K562 (cell line): ENCODE measurements around the gene CD164L2. TPM values are rescaled to one million over a fixed set of nuclear protein-coding genes. Genes with fewer than 3 reads are reported as not detected.
A peak's percentile ranks its signal among the peaks of the same experiment; 100 is the strongest.

Experiments
- ARID1B ChIP-seq: fragments of 450-650 bp; IDR thresholded peaks from 2 replicates; pipeline ENCODE4 v1.6.1; 2016; ENCODE audit warnings: antibody characterized with exemption, mild to moderate bottlenecking, inconsistent platforms
- BRF2 ChIP-seq: IDR thresholded peaks from 3 replicates; pipeline ENCODE4 v1.6.1; 2011; ENCODE audit warnings: borderline replicate concordance, mild to moderate bottlenecking; ENCODE audit not compliant: insufficient read length, insufficient read depth
- CBFA2T3 ChIP-seq: fragments of 450-650 bp; IDR thresholded peaks from 2 replicates; pipeline ENCODE4 v1.6.1; 2017
- CTCF ChIP-seq, 3 experiments: IDR thresholded peaks in 2 of 3; conservative IDR thresholded peaks in 1 of 3; 2 replicates each; pipeline ENCODE4 v1.5.1; 2011 to 2012; ENCODE audit warnings: low read length in 3 of 3, mild to moderate bottlenecking in 3 of 3, control low read depth in 2 of 3, improper control_type of control experiment in 1 of 3, inconsistent platforms in 1 of 3, low read depth in 1 of 3, mixed read lengths in 1 of 3, moderate library complexity in 1 of 3; ENCODE audit not compliant: insufficient read depth in 2 of 3
- RFX1 ChIP-seq: fragments of 450-650 bp; IDR thresholded peaks from 2 replicates; pipeline ENCODE4 v1.6.1; 2016; ENCODE audit warnings: mild to moderate bottlenecking, moderate library complexity
- SETDB1 ChIP-seq: IDR thresholded peaks from one replicate; pipeline ENCODE4 v1.6.1; 2012; ENCODE audit warnings: low read length, control low read depth, inconsistent platforms
- TFAP4 ChIP-seq: sonication (generic); formaldehyde crosslinking; IDR thresholded peaks from 2 replicates; pipeline ENCODE4 v1.8.0; 2022; ENCODE audit warnings: missing genetic modification reagents, mild to moderate bottlenecking, moderate library complexity, borderline replicate concordance
- UBTF ChIP-seq, 2 experiments: IDR thresholded peaks; 2 replicates each; pipeline ENCODE4 v1.6.1; 2012; ENCODE audit warnings: improper control_type of control experiment in 2 of 2, low read depth in 2 of 2, low read length in 2 of 2, borderline replicate concordance in 1 of 2
- polyA plus RNA-seq, 8 experiments: library from polyadenylated mRNA; depleted of rRNA in 4 of 8; stranded (reverse) in 5 of 8; unstranded in 3 of 8; fragments of >200 nt; fragmentation: Nextera tagmentation in 2 of 8; fragmentation: Illumina TruSeq in 1 of 8; extraction: Ambion mirVana in 2 of 8; extraction: Trizol in 1 of 8; gene quantifications; 2 replicates each; pipeline versions ENCODE4 v1.2.1 to v1.2.3, GENCODE V29; 2011 to 2014; ENCODE audit warnings: inconsistent platforms in 1 of 8, missing spikeins in 1 of 8
- total RNA-seq, 7 experiments: library from RNA; depleted of rRNA in 6 of 7; stranded (reverse); fragments of >200 nt in 6 of 7; fragmentation: Illumina TruSeq in 2 of 7; extraction: Trizol in 2 of 7; gene quantifications; 2 replicates each; pipeline versions ENCODE4 v1.2.1 to v1.2.3, GENCODE V29; 2011 to 2021; ENCODE audit warnings: low replicate concordance in 1 of 7
- TF ChIP-seq, protein P1 (sequence below): sonication (generic); formaldehyde crosslinking; IDR thresholded peaks from 2 replicates; pipeline ENCODE4 v1.8.0; 2023; ENCODE audit warnings: mild to moderate bottlenecking, missing genetic modification reagents
- TF ChIP-seq, protein P2 (sequence below), 2 experiments: fragments of 250-450 bp in 1 of 2; fragments of 450-650 bp in 1 of 2; sonication (Bioruptor Pico) in 1 of 2; IDR thresholded peaks; 2 replicates each; pipeline versions ENCODE4 v1.6.1 to v1.8.0; 2016 to 2021; ENCODE audit warnings: mild to moderate bottlenecking in 2 of 2, moderate library complexity in 2 of 2, missing compliant biosample characterization in 1 of 2, missing genetic modification characterization in 1 of 2
- TF ChIP-seq, protein P3 (sequence below): fragments of 450-650 bp; IDR thresholded peaks from 2 replicates; pipeline ENCODE4 v1.6.1; 2016; ENCODE audit warnings: mild to moderate bottlenecking

Gene CD164L2
- total and polyA plus RNA-seq, 9 of the 15 experiments (the other 6 are each of a cell fraction or from before 2014, with no cell fraction given), result 0.08 to 0.92 (median 0.38) TPM; not detected in 1

DNA sequence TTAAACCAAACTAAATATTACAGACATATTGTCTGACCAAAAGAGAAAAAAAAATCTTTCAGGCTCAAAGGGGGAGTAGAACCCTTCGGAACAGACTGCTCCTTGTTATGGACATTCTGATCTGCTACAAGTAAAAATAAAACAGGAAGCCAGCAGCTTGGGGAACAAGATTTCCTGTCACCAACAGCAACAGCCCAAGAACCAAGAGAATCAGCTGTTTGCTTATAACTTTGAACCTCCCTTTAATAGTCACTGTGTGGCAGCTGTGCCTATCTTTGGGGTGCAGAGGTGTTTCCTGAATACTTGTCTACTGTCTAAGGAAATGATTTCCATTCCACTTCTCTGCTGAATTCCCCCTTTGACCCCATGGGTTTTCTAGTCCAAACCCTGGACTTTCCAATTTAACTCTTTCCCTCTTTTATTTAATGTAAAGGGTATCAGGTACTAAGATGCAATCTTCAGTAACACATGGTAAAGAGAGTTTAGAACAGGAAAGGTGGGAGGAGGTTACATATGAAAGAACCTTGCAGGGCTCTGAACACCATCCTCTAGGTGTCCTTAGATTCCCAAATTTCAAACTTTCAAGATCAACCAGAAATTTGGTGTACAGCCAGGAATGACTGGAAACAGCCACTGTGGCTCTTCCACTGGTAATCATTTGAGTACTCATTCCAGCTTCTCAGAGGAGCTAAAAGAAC is 47.9 kb upstream of the CD164L2 start (continued):
- TF ChIP-seq, protein P1, sequence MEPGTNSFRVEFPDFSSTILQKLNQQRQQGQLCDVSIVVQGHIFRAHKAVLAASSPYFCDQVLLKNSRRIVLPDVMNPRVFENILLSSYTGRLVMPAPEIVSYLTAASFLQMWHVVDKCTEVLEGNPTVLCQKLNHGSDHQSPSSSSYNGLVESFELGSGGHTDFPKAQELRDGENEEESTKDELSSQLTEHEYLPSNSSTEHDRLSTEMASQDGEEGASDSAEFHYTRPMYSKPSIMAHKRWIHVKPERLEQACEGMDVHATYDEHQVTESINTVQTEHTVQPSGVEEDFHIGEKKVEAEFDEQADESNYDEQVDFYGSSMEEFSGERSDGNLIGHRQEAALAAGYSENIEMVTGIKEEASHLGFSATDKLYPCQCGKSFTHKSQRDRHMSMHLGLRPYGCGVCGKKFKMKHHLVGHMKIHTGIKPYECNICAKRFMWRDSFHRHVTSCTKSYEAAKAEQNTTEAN (CRISPR knock-in tag), result no peak
- TF ChIP-seq, protein P2, sequence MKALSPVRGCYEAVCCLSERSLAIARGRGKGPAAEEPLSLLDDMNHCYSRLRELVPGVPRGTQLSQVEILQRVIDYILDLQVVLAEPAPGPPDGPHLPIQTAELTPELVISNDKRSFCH (CRISPR knock-in tag; IDR thresholded peaks at IDR 0.05), result no peak
- TF ChIP-seq, protein P2 (tag; IDR thresholded peaks at IDR 0.05), result no peak
- peak; percentile 50 for TF ChIP-seq CBFA2T3
- TF ChIP-seq, protein P3, sequence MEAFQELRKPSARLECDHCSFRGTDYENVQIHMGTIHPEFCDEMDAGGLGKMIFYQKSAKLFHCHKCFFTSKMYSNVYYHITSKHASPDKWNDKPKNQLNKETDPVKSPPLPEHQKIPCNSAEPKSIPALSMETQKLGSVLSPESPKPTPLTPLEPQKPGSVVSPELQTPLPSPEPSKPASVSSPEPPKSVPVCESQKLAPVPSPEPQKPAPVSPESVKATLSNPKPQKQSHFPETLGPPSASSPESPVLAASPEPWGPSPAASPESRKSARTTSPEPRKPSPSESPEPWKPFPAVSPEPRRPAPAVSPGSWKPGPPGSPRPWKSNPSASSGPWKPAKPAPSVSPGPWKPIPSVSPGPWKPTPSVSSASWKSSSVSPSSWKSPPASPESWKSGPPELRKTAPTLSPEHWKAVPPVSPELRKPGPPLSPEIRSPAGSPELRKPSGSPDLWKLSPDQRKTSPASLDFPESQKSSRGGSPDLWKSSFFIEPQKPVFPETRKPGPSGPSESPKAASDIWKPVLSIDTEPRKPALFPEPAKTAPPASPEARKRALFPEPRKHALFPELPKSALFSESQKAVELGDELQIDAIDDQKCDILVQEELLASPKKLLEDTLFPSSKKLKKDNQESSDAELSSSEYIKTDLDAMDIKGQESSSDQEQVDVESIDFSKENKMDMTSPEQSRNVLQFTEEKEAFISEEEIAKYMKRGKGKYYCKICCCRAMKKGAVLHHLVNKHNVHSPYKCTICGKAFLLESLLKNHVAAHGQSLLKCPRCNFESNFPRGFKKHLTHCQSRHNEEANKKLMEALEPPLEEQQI, result no peak
- TF ChIP-seq UBTF (IDR thresholded peaks at IDR 0.05; ENCODE audit: borderline replicate concordance in 1 of 2, low read depth in 2 of 2, low read length in 2 of 2), result 0 out of 4 replicates have a peak, but pooled peaks of 1 of the 2 experiments have one; percentile 23
- no peak for TF ChIP-seq BRF2
- TF ChIP-seq TFAP4 (CRISPR knock-in tag), result peak; percentile 61; the same call in 1 of the 2 replicates
- peak in 1 of 3 experiments; percentile 26; a peak in 2 of 6 replicates for TF ChIP-seq CTCF (IDR thresholded peaks at IDR 0.05 in 2 of 3, conservative IDR thresholded peaks at IDR 0.05 in 1 of 3; ENCODE audit: insufficient read depth in 2 of 3, low read depth in 1 of 3, low read length in 3 of 3)
- peak; percentile 63 for TF ChIP-seq RFX1
- TF ChIP-seq SETDB1, result no peak
- peak; percentile 8; the same call in 1 of the 2 replicates for TF ChIP-seq ARID1B
